ENCODE results near the gene ZNF107. TPM values are rescaled to one million over a fixed set of nuclear protein-coding genes. Genes with fewer than 3 reads are reported as not detected.

Gene ZNF107
- total and polyA plus RNA-seq, 2 of the 8 experiments (the other 6 are each of a cell fraction or from before 2014, with no cell fraction given), result 3.4 to 31.0 TPM

- no peak for DNase-seq (ENCODE audit: low read depth in 1 of 2, low spot score in 2 of 2)
- Histone ChIP-seq H2BK20ac (ENCODE audit: low read length) (no peak overlapping the region), H3K79me2 (ENCODE audit: control insufficient read depth in 1 of 2, insufficient read depth in 2 of 2, low read length in 2 of 2) (no peaks in the 10 kb centered on the region), H3K4me3 (ENCODE audit: extremely low read depth in 1 of 4, insufficient read depth in 2 of 4, low read depth in 3 of 4, low read length in 4 of 4) (no peak overlapping the region), H3K79me1 (ENCODE audit: low read depth, low read length) (no peaks in the 10 kb centered on the region), H3K4me1 (replicated peaks in 1 of 4; ENCODE audit: control insufficient read depth in 3 of 4, insufficient read depth in 4 of 4, low read length in 3 of 4) (no peaks in the 10 kb centered on the region), H3K4ac (replicated peaks; ENCODE audit: insufficient read length, low read depth, low read length) (no peak overlapping the region), H3K18ac (ENCODE audit: extremely low read depth, low read length) (no peak overlapping the region), H2BK15ac (ENCODE audit: low read length) (no peak overlapping the region), H3K14ac (ENCODE audit: insufficient read length) (no peak overlapping the region), H3K9me3 (ENCODE audit: insufficient read depth in 2 of 2, low read depth in 1 of 2, low read length in 1 of 2) (peaks cover 80 to 91% of the 10 kb centered on the region in 2 experiments), H2AFZ (ENCODE audit: low read length) (no peak overlapping the region), H4K5ac (ENCODE audit: insufficient read length, low read depth, low read length) (no peak overlapping the region), H2BK120ac (replicated peaks; ENCODE audit: low read depth, low read length) (no peak overlapping the region), H4K8ac (ENCODE audit: extremely low read depth, insufficient read depth, low read length) (no peak overlapping the region), H3K27me3 (replicated peaks in 1 of 4; ENCODE audit: control insufficient read depth in 3 of 4, extremely low read depth in 1 of 4, insufficient read depth in 3 of 4, low read length in 3 of 4) (no peaks in the 10 kb centered on the region), H3K23ac (ENCODE audit: insufficient read length) (no peak overlapping the region), H3K27ac (ENCODE audit: low read depth, low read length) (no peak overlapping the region), H3K9ac (replicated peaks in 1 of 4; ENCODE audit: extremely low read depth in 1 of 4, low read depth in 3 of 4, low read length in 3 of 4) (no peak overlapping the region), H2AK5ac (ENCODE audit: low read depth, low read length) (no peak overlapping the region), H2BK12ac (ENCODE audit: low read depth, low read length) (no peak overlapping the region), H3K23me2 (ENCODE audit: low read depth, low read length) (no peaks in the 10 kb centered on the region), H3K4me2 (ENCODE audit: insufficient read depth in 1 of 2, low read depth in 2 of 2, low read length in 2 of 2) (no peak overlapping the region), H4K91ac (replicated peaks; ENCODE audit: insufficient read length, low read length) (no peak overlapping the region), H3K56ac (replicated peaks; ENCODE audit: insufficient read length, low read depth, low read length) (no peak overlapping the region), H3K36me3 (ENCODE audit: control insufficient read depth in 2 of 4, insufficient read depth in 4 of 4, low read length in 3 of 4) (no peaks in the 10 kb centered on the region; a peak in 1 of 8 replicates), H2BK5ac (ENCODE audit: low read depth, low read length) (no peak overlapping the region), H4K20me1 (replicated peaks in 1 of 2; ENCODE audit: control insufficient read depth in 1 of 2, insufficient read depth in 2 of 2, low read length in 2 of 2) (no peaks in the 10 kb centered on the region)
- ChIA-PET CTCF (ENCODE audit: partially characterized antibody) (interaction anchor here (1.0 to 1.5 kb wide), 3 partner anchors 10 to 95 kb away, joined by 3 to 5 read pairs (median 4); no protein-coding TSS in a partner anchor), POLR2A (ENCODE audit: partially characterized antibody) (no interaction called here)
- FAIRE-seq, result no peak
- TF ChIP-seq SP2 (IDR thresholded peaks at IDR 0.05; ENCODE audit: low read length) (no peak), POU5F1 (IDR thresholded peaks at IDR 0.05; ENCODE audit: low read depth, low read length) (no peak), CTCF (IDR thresholded peaks at IDR 0.05; ENCODE audit: control extremely low read depth in 1 of 3, insufficient read depth in 1 of 3, low read depth in 1 of 3, low read length in 3 of 3) (peak in 1 of 3 experiments; percentile 22; a peak in 1 of 4 replicates), RFX5 (IDR thresholded peaks at IDR 0.05; ENCODE audit: borderline replicate concordance, low read depth, low read length) (no peak), JUN (IDR thresholded peaks at IDR 0.05; ENCODE audit: low read depth, low read length) (no peak), RBBP5 (IDR thresholded peaks at IDR 0.05; ENCODE audit: borderline replicate concordance, low read depth, low read length) (no peak), CBX8 (IDR thresholded peaks at IDR 0.05; ENCODE audit: borderline replicate concordance, low read depth, low read length) (no peak), SP1 (IDR thresholded peaks at IDR 0.05; ENCODE audit: low read depth, low read length) (no peak)
- WGBS, 2 experiments (ENCODE audit: extremely low coverage in 1 of 2, insufficient coverage in 1 of 2, insufficient read length in 1 of 2, insufficient replicate concordance in 2 of 2, low coverage in 1 of 2, low lambda C conversion rate in 2 of 2, missing lambda C conversion rate in 1 of 2), result 64% methylated on average over 2 of the region's 2 CpGs; no CpG with 5 or more reads in 1 of the 2 experiments
Measured at GRCh38 chr7:64630496-64630895, 35.4 kb upstream of the ZNF107 start.
